ENCODE results near the gene LRRC37A.
"Not testable (repeated sequence)": the region's sequence is repeated elsewhere in the genome, so short reads cannot be mapped to it uniquely, and the experiment has no call there.

The LRRC37A gene

GRCh38 chr17:46285500-46285899 is 9.4 kb upstream of the LRRC37A start:
- not testable (repeated sequence) for H3K4me3 ChIP-seq (ENCODE audit: low read length)

GRCh38 chr17:46286764-46287221 is 8.1 kb upstream of the LRRC37A start:
- not testable (repeated sequence) for H3K4me3 ChIP-seq (ENCODE audit: low read length)
- peak; percentile 90 for DNase-seq (ENCODE audit: low read depth, low spot score)

More at GRCh38 chr17:46285500-46285899, 9.4 kb upstream of the LRRC37A start:
- not testable (repeated sequence) for DNase-seq (ENCODE audit: low read depth, low spot score)

GRCh38 chr17:46287587-46287986 is 7.3 kb upstream of the LRRC37A start:
- not testable (repeated sequence) for H3K4me3 ChIP-seq (ENCODE audit: low read length); DNase-seq (ENCODE audit: low read depth, low spot score)

- peak; percentile 77 for DNase-seq (ENCODE audit: low read depth, low spot score)
- not testable (repeated sequence) for H3K4me3 ChIP-seq (ENCODE audit: low read length)
These were observed 3.9 kb upstream of the LRRC37A start for GRCh38 chr17:46290906-46291546.

GRCh38 chr17:46291618-46292017 is 3.3 kb upstream of the LRRC37A start:
- DNase-seq (ENCODE audit: low read depth, low spot score); H3K4me3 ChIP-seq (ENCODE audit: low read length): not testable (repeated sequence)

- DNase-seq (ENCODE audit: low read depth, low spot score); H3K4me3 ChIP-seq (ENCODE audit: low read length): not testable (repeated sequence)
These were observed 46.3 kb downstream of the LRRC37A start for GRCh38 chr17:46341220-46341619.

- H3K4me3 ChIP-seq (ENCODE audit: low read length); DNase-seq (ENCODE audit: low read depth, low spot score): not testable (repeated sequence)
These were observed 47.2 kb downstream of the LRRC37A start for GRCh38 chr17:46342131-46342530.

- DNase-seq (ENCODE audit: low read depth, low spot score); H3K4me3 ChIP-seq (ENCODE audit: low read length): not testable (repeated sequence)
These were observed 53.4 kb downstream of the LRRC37A start for GRCh38 chr17:46348345-46348744.

GRCh38 chr17:46349060-46349459 is 54.1 kb downstream of the LRRC37A start:
- not testable (repeated sequence) for DNase-seq (ENCODE audit: low read depth, low spot score); H3K4me3 ChIP-seq (ENCODE audit: low read length)

- not testable (repeated sequence) for DNase-seq (ENCODE audit: low read depth, low spot score); H3K4me3 ChIP-seq (ENCODE audit: low read length)
These were observed 58.9 kb downstream of the LRRC37A start for GRCh38 chr17:46353856-46354255.

GRCh38 chr17:46361145-46361735 is 66.3 kb downstream of the LRRC37A start:
- not testable (repeated sequence) for H3K4me3 ChIP-seq (ENCODE audit: low read length); DNase-seq (ENCODE audit: low read depth, low spot score)

- not testable (repeated sequence) for DNase-seq (ENCODE audit: low read depth, low spot score); H3K4me3 ChIP-seq (ENCODE audit: low read length)
These were observed 66.8 kb downstream of the LRRC37A start, which contains the start of gene ARL17B for GRCh38 chr17:46361755-46362154. TSS of gene ARL17B (minus strand) at chr17:46361766. CDS start at chr17:46358397, 3,369 bp downstream.

- not testable (repeated sequence) for H3K4me3 ChIP-seq (ENCODE audit: low read length); DNase-seq (ENCODE audit: low read depth, low spot score)
These were observed 72.6 kb downstream of the LRRC37A start for GRCh38 chr17:46367520-46367919.

- H3K4me3 ChIP-seq (ENCODE audit: low read length); DNase-seq (ENCODE audit: low read depth, low spot score): not testable (repeated sequence)
These were observed 77.6 kb downstream of the LRRC37A start for GRCh38 chr17:46372236-46373229.

GRCh38 chr17:46373418-46373817 is 78.5 kb downstream of the LRRC37A start:
- not testable (repeated sequence) for H3K4me3 ChIP-seq (ENCODE audit: low read length); DNase-seq (ENCODE audit: low read depth, low spot score)

- DNase-seq (ENCODE audit: low read depth, low spot score); H3K4me3 ChIP-seq (ENCODE audit: low read length): not testable (repeated sequence)
These were observed 88.2 kb downstream of the LRRC37A start for GRCh38 chr17:46383118-46383517.

GRCh38 chr17:46385491-46385890 is 90.6 kb downstream of the LRRC37A start:
- H3K4me3 ChIP-seq (ENCODE audit: low read length); DNase-seq (ENCODE audit: low read depth, low spot score): not testable (repeated sequence)
